ENCODE results near the gene CRTAC1.

GRCh38 chr10:97895084-97895483, 135.3 kb downstream of the CRTAC1 start:
- TF ChIP-seq, protein P1, sequence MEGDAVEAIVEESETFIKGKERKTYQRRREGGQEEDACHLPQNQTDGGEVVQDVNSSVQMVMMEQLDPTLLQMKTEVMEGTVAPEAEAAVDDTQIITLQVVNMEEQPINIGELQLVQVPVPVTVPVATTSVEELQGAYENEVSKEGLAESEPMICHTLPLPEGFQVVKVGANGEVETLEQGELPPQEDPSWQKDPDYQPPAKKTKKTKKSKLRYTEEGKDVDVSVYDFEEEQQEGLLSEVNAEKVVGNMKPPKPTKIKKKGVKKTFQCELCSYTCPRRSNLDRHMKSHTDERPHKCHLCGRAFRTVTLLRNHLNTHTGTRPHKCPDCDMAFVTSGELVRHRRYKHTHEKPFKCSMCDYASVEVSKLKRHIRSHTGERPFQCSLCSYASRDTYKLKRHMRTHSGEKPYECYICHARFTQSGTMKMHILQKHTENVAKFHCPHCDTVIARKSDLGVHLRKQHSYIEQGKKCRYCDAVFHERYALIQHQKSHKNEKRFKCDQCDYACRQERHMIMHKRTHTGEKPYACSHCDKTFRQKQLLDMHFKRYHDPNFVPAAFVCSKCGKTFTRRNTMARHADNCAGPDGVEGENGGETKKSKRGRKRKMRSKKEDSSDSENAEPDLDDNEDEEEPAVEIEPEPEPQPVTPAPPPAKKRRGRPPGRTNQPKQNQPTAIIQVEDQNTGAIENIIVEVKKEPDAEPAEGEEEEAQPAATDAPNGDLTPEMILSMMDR (IDR thresholded peaks at IDR 0.05; ENCODE audit: extremely low read depth in 1 of 2, insufficient read depth in 1 of 2, low read depth in 1 of 2, low read length in 2 of 2), result no peak
- TF ChIP-seq POLR2A (IDR thresholded peaks at IDR 0.05; ENCODE audit: low read depth, low read length) (no peak), JUN (IDR thresholded peaks at IDR 0.05; ENCODE audit: borderline replicate concordance, insufficient read depth, insufficient read length, low read depth) (no peak), EZH2 (IDR thresholded peaks at IDR 0.05; ENCODE audit: borderline replicate concordance, low read depth, low read length, severe bottlenecking) (no peak), POLR2AphosphoS5 (IDR thresholded peaks at IDR 0.05; ENCODE audit: insufficient read depth, low read depth, low read length) (no peak), MYC (IDR thresholded peaks at IDR 0.05; ENCODE audit: low read depth, low read length) (no peak), FOS (IDR thresholded peaks at IDR 0.05; ENCODE audit: borderline replicate concordance, insufficient read depth, low read length) (no peak)
